HEK293 (cell line): ENCODE measurements around the gene TNS3.

Experiments
- CTCF ChIA-PET: fragments of 350-600 bp; formaldehyde crosslinking; extraction: SDS; loops from one replicate; lab custom pipeline; 2021; ENCODE audit warnings: antibody characterized with exemption; lab: Yijun Ruan, JAX
- POLR2A ChIA-PET: fragments of 300-600 bp; formaldehyde crosslinking; extraction: SDS; loops from one replicate; lab custom pipeline; 2020; ENCODE audit warnings: antibody characterized with exemption, inconsistent platforms; lab: Yijun Ruan, JAX
- H3K27ac ChIP-seq: fragments of 200-500 bp; sonication (Bioruptor generic); 2 replicates; pipeline ENCODE4 v1.5.1; 2014; ENCODE audit warnings: low read depth, low read length, control low read depth, inconsistent platforms; ENCODE audit errors: extremely low read depth
- H3K36me3 ChIP-seq, 2 experiments: fragments of 200-500 bp in 1 of 2; sonication (Bioruptor generic) in 1 of 2; 1 replicate in 1 of 2; 2 replicates in 1 of 2; pipeline ENCODE4 v1.5.1; 2014 to 2017; ENCODE audit warnings: inconsistent platforms in 2 of 2, low read length in 2 of 2; ENCODE audit not compliant: control insufficient read depth in 2 of 2, insufficient read depth in 1 of 2
- H3K4me1 ChIP-seq: fragments of 200-500 bp; sonication (Bioruptor generic); 2 replicates; pipeline ENCODE4 v1.5.1; 2014; ENCODE audit warnings: mild to moderate bottlenecking, low read length, inconsistent platforms; ENCODE audit not compliant: control insufficient read depth, insufficient read depth
- H3K4me3 ChIP-seq: 2 replicates; pipeline ENCODE4 v1.5.1; 2011; ENCODE audit warnings: low read depth, mild to moderate bottlenecking, control low read depth, low read length, moderate library complexity
- H3K9me3 ChIP-seq: fragments of 200-500 bp; sonication (Bioruptor generic); 2 replicates; pipeline ENCODE4 v1.5.1; 2014; ENCODE audit warnings: low read depth, low read length, inconsistent platforms; ENCODE audit not compliant: control insufficient read depth, insufficient read depth
- EGR2 ChIP-seq: fragments of 450-650 bp; formaldehyde crosslinking; IDR thresholded peaks from 2 replicates; pipeline ENCODE4 v1.5.1; 2016; ENCODE audit warnings: low read depth, missing biosample characterization, missing genetic modification characterization
- GLI4 ChIP-seq: fragments of 450-650 bp; formaldehyde crosslinking; IDR thresholded peaks from 2 replicates; pipeline ENCODE4 v1.5.1; 2016; ENCODE audit warnings: missing biosample characterization, missing genetic modification characterization
- HOXC10 ChIP-seq: sonication (generic); formaldehyde crosslinking; IDR thresholded peaks from 2 replicates; pipeline ENCODE4 v1.8.1; 2023; ENCODE audit warnings: mild to moderate bottlenecking, missing genetic modification reagents
- KLF10 ChIP-seq: fragments of 450-650 bp; IDR thresholded peaks from 2 replicates; pipeline ENCODE4 v1.5.1; 2018; ENCODE audit warnings: missing biosample characterization, mild to moderate bottlenecking, missing genetic modification characterization
- MEIS1 ChIP-seq: sonication (generic); formaldehyde crosslinking; IDR thresholded peaks from 2 replicates; pipeline ENCODE4 v1.8.1; 2022; ENCODE audit warnings: missing genetic modification reagents, mild to moderate bottlenecking, borderline replicate concordance
- PRDM1 ChIP-seq: fragments of 450-650 bp; formaldehyde crosslinking; IDR thresholded peaks from 2 replicates; pipeline ENCODE4; 2016; ENCODE audit warnings: missing biosample characterization, missing genetic modification characterization
- REPIN1 ChIP-seq: fragments of 450-650 bp; formaldehyde crosslinking; IDR thresholded peaks from 2 replicates; pipeline ENCODE4 v1.5.1; 2017; ENCODE audit warnings: missing biosample characterization, missing genetic modification characterization, low read depth
- SETDB1 ChIP-seq: IDR thresholded peaks from one replicate; pipeline ENCODE4 v1.6.1; 2017; ENCODE audit warnings: mild to moderate bottlenecking, low read length, moderate library complexity, mixed read lengths; ENCODE audit not compliant: insufficient read length
- ZBTB21 ChIP-seq: fragments of 450-650 bp; formaldehyde crosslinking; IDR thresholded peaks from 2 replicates; pipeline ENCODE4 v1.5.1; 2017; ENCODE audit warnings: missing biosample characterization, missing genetic modification characterization
- ZFP3 ChIP-seq: fragments of 450-650 bp; formaldehyde crosslinking; IDR thresholded peaks from 2 replicates; pipeline ENCODE4 v1.5.1; 2016; ENCODE audit warnings: low read depth, missing biosample characterization, missing genetic modification characterization
- ZNF114 ChIP-seq: fragments of 450-650 bp; formaldehyde crosslinking; IDR thresholded peaks from 2 replicates; pipeline ENCODE4 v1.5.0; 2017; ENCODE audit warnings: missing biosample characterization, missing genetic modification characterization
- ZNF175 ChIP-seq: fragments of 450-650 bp; formaldehyde crosslinking; IDR thresholded peaks from 2 replicates; pipeline ENCODE4 v1.5.1; 2016; ENCODE audit warnings: missing biosample characterization, missing genetic modification characterization
- ZNF248 ChIP-seq: fragments of 450-650 bp; formaldehyde crosslinking; IDR thresholded peaks from 2 replicates; pipeline ENCODE4 v1.5.1; 2017; ENCODE audit warnings: missing biosample characterization, missing genetic modification characterization
- ZNF426 ChIP-seq: fragments of 450-650 bp; formaldehyde crosslinking; IDR thresholded peaks from 2 replicates; pipeline ENCODE4 v1.5.1; 2017; ENCODE audit warnings: missing biosample characterization, missing genetic modification characterization, mild to moderate bottlenecking, inconsistent platforms, moderate library complexity
- ZNF433 ChIP-seq: fragments of 450-650 bp; formaldehyde crosslinking; IDR thresholded peaks from 2 replicates; pipeline ENCODE4 v1.5.1; 2016; ENCODE audit warnings: missing biosample characterization, missing genetic modification characterization, low read depth
- ZNF521 ChIP-seq: fragments of 450-650 bp; formaldehyde crosslinking; IDR thresholded peaks from 2 replicates; pipeline ENCODE4 v1.5.1; 2017; ENCODE audit warnings: missing biosample characterization, mild to moderate bottlenecking, missing genetic modification characterization
- ZNF530 ChIP-seq: fragments of 450-650 bp; formaldehyde crosslinking; IDR thresholded peaks from 2 replicates; pipeline ENCODE4 v1.5.1; 2016; ENCODE audit warnings: low read depth, missing biosample characterization, missing genetic modification characterization
- ZNF558 ChIP-seq: fragments of 450-650 bp; formaldehyde crosslinking; IDR thresholded peaks from 2 replicates; pipeline ENCODE4 v1.5.1; 2016; ENCODE audit warnings: missing biosample characterization, missing genetic modification characterization
- ZNF610 ChIP-seq: fragments of 450-650 bp; formaldehyde crosslinking; IDR thresholded peaks from 2 replicates; pipeline ENCODE4 v1.5.1; 2016; ENCODE audit warnings: missing biosample characterization, missing genetic modification characterization, borderline replicate concordance
- ZNF791 ChIP-seq: fragments of 450-650 bp; formaldehyde crosslinking; IDR thresholded peaks from 2 replicates; pipeline ENCODE4 v1.5.1; 2016; ENCODE audit warnings: missing biosample characterization, missing genetic modification characterization
- ZNF830 ChIP-seq: fragments of 450-650 bp; IDR thresholded peaks from 2 replicates; pipeline ENCODE4 v1.5.0; 2018; ENCODE audit warnings: missing biosample characterization, missing genetic modification characterization, low read depth, mild to moderate bottlenecking, moderate library complexity
- ZSCAN16 ChIP-seq: fragments of 450-650 bp; formaldehyde crosslinking; IDR thresholded peaks from 2 replicates; pipeline ENCODE4 v1.5.1; 2016; ENCODE audit warnings: missing biosample characterization, missing genetic modification characterization
- ZSCAN18 ChIP-seq: fragments of 450-650 bp; formaldehyde crosslinking; IDR thresholded peaks from 2 replicates; pipeline ENCODE4 v1.5.1; 2016; ENCODE audit warnings: missing biosample characterization, missing genetic modification characterization
- TF ChIP-seq, protein P1 (sequence below): fragments of 450-650 bp; IDR thresholded peaks from 2 replicates; pipeline ENCODE4 v1.5.1; 2018; ENCODE audit warnings: missing biosample characterization, missing genetic modification characterization

Gene TNS3

GRCh38 chr7:47454974-47455871 is 126.7 kb downstream of the TNS3 start:
- no peak overlapping the region for H3K4me3 ChIP-seq
- no peak overlapping the region for H3K27ac ChIP-seq
- TF ChIP-seq ZNF426 (no peak), ZNF830 (tag by site-specific recombination) (no peak), REPIN1 (no peak), ZNF610 (tag by site-specific recombination) (no peak), ZSCAN16 (no peak), ZSCAN18 (tag by site-specific recombination) (no peak)
- TF ChIP-seq, protein P1, sequence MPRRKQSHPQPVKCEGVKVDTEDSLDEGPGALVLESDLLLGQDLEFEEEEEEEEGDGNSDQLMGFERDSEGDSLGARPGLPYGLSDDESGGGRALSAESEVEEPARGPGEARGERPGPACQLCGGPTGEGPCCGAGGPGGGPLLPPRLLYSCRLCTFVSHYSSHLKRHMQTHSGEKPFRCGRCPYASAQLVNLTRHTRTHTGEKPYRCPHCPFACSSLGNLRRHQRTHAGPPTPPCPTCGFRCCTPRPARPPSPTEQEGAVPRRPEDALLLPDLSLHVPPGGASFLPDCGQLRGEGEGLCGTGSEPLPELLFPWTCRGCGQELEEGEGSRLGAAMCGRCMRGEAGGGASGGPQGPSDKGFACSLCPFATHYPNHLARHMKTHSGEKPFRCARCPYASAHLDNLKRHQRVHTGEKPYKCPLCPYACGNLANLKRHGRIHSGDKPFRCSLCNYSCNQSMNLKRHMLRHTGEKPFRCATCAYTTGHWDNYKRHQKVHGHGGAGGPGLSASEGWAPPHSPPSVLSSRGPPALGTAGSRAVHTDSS = no peak
- no peaks in the 10 kb centered on the region for H3K36me3 ChIP-seq
- ChIA-PET POLR2A (interaction anchor here (0.6 kb wide), 1 partner anchor 15 kb away, joined by 3 read pairs; no protein-coding TSS in a partner anchor), CTCF (interaction anchor here (0.8 to 1.9 kb wide), 2 partner anchors 10 to 189 kb away, joined by 3 to 4 read pairs; no protein-coding TSS in a partner anchor)
- no peaks in the 10 kb centered on the region for H3K9me3 ChIP-seq
- no peaks in the 10 kb centered on the region for H3K4me1 ChIP-seq

DNA sequence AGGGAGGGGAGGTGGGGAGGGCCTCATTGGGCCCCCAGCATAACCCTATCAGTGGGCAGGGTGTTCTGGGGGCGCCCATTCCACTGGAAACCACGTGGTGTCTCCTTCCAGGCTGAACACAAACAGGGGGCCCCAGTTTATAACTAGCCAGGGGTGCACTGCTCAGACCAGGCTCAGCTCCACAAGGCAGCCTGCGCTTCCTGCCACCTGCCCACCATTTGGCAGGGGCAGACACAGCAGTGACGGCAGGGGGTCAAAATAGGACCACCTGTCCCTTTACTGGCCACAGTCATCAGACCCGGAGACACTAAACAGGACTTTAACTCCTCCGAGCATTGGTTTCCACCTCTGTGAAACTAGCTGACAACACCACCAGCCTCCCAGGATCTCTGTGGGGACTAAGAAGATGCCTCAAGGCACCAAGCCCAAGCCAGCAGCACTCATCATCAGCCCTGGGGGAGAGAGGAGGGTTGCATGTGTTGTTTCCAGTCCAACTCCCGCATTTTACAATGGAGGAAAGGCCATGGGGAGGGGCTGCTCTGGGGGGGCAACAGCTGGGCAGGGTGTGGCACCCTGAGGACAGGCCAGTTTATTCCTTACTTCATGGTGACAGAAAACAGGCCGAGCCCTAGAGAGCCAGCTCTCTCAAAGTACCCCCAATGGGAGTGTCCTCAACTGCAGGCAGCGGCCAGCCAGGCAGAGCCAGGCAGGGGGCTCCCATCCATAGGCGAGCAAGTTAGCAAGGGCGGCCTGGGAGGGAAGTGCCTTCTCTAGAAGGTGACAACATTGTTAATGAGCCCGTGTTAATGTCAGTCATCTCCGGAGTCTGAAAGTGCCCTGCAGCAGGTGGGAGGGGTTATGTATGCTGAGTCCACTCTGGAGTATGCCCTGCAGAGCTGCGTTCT is 127.6 kb downstream of the TNS3 start:
- H3K4me3 ChIP-seq = no peak overlapping the region
- no peak for TF ChIP-seq ZNF433 (tag by site-specific recombination)
- no peak for TF ChIP-seq ZFP3 (tag by site-specific recombination)
- TF ChIP-seq ZNF175 (tag by site-specific recombination) = no peak
- TF ChIP-seq MEIS1 (CRISPR knock-in tag) = no peak
- TF ChIP-seq ZNF248 (tag by site-specific recombination) = no peak
- no peak for TF ChIP-seq HOXC10 (CRISPR knock-in tag)
- TF ChIP-seq ZNF426 = no peak
- TF ChIP-seq ZNF530 (tag by site-specific recombination) = no peak
- no peak for TF ChIP-seq ZNF558 (tag by site-specific recombination)
- TF ChIP-seq KLF10 = no peak
- no peak for TF ChIP-seq GLI4 (tag by site-specific recombination)
- TF ChIP-seq ZNF521 (tag by site-specific recombination) = no peak
- TF ChIP-seq EGR2 (tag by site-specific recombination) = no peak
- no peak for TF ChIP-seq PRDM1
- no peak for TF ChIP-seq ZNF114 (tag by site-specific recombination)
- no peak for TF ChIP-seq SETDB1
- TF ChIP-seq ZBTB21 (tag by site-specific recombination) = no peak
- TF ChIP-seq ZNF791 (tag by site-specific recombination) = no peak
- POLR2A ChIA-PET = no interaction called here
- H3K9me3 ChIP-seq = no peaks in the 10 kb centered on the region
- CTCF ChIA-PET = no interaction called here
- no peak overlapping the region for H3K27ac ChIP-seq
- no peaks in the 10 kb centered on the region for H3K4me1 ChIP-seq
- H3K36me3 ChIP-seq = no peaks in the 10 kb centered on the region
